HG03575 (cell line): ENCODE measurements around the gene RNF220.
"Not testable (repeated sequence)": the region's sequence is repeated elsewhere in the genome, so short reads cannot be mapped to it uniquely, and the experiment has no call there.

Experiments
- ATAC-seq: cut with Tn5 transposase; IDR thresholded peaks from one replicate; pipeline ENCODE4 v1.9.1; 2021; ENCODE audit not compliant: unreplicated experiment, insufficient number of reproducible peaks, low FRiP score; ENCODE audit errors: extremely low read depth

Gene RNF220

DNA sequence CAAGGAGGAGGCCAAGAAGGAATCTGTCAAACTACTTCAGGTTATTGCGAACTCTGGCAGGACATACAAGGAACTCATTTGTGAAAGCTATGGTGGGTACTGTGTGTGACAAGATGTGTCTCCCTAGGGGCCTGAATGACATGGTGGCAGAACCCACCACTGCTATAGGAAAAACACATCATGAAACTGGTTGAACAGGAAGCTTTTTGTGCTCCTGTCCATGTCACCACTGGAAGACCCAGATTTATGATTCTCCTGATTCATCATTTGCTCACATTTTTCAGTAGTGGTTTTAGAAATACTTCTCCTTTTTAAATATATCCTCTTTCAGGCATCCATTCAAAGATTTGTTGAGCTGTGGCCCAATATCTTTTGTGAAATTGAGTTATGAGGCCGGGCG is 293.1 kb downstream of the RNF220 start:
- ATAC-seq, result no peak

DNA sequence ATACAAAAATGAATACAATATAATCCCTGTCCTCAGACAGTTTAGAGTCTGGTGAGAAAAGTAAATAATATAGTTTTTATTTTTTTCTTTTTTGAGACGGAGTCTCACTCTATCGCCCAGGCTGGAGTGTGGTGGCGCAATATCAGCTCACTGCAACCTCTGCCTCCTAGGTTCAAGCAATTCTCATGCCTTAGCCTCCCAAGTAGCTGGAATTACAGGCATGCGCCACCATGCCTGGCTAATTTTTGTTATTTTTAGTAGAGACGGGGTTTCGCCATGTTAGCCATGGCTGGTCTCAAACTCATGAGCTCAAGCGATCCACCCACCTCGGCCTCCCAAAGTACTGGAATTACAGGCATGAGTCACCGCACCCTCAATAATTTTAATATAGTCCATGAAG is 294.3 kb downstream of the RNF220 start:
- not testable (repeated sequence) for ATAC-seq

DNA sequence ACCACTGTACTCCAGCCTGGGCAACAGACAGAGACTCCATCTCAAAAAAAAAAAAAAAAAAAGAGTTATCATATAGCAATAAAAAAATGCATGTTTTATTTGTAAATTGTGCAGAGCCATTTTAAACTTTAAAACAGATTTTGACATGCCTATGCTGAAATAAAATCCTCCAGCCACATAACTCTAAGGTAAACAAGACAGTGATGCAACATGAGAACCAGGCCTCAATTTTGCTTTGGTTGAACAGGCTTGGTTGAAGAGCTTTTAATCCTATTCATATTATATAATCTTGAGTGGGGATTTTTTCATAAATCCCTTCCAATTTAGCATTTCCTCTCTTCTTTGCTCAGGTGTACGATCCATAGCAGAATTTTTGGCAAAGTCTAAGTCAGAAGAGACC is 295.5 kb downstream of the RNF220 start:
- ATAC-seq, result no peak

DNA sequence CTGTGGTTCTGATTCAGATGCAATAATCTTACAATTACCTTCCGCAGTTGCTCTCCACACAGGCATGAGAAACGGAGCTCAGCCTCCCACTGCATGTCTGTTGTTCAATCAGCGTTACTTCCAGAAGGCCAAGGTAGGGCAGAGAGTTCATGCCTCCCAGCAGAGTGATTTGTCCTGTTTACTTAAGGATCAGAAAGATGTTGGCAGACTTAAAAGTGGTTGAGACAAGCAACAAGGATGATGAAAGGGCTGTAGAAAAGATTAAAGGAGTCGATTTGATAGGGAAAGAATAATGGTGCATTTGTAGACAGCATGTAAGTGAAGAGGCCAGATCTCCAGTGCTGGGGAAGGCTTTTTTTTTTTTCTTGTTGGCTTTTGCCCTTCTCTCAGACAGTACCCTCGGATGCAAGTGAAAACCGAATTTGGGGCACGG is 296.1 kb downstream of the RNF220 start:
- no peak for ATAC-seq
